GM18519 (cell line): ENCODE measurements around the gene PTTG1IP2.
A peak's percentile ranks its signal among the peaks of the same experiment; 100 is the strongest.

Experiments
- ATAC-seq: cut with Tn5 transposase; IDR thresholded peaks from one replicate; pipeline ENCODE4 v1.9.1; 2021; ENCODE audit warnings: mild to moderate bottlenecking, moderate library complexity; ENCODE audit not compliant: unreplicated experiment, low FRiP score

The PTTG1IP2 gene

GRCh38 chr7:90474284-90475210 lies 5.1 kb downstream of the PTTG1IP2 start:
- ATAC-seq, result no peak

- ATAC-seq, result no peak
Observed at GRCh38 chr7:90483251-90483650, 13.8 kb downstream of the PTTG1IP2 start.

GRCh38 chr7:90484706-90485105 lies 15.3 kb downstream of the PTTG1IP2 start:
- ATAC-seq, result no peak

- no peak for ATAC-seq
Observed at GRCh38 chr7:90485734-90486316, 16.4 kb downstream of the PTTG1IP2 start.

GRCh38 chr7:90487808-90488207 lies 18.4 kb downstream of the PTTG1IP2 start:
- no peak for ATAC-seq

GRCh38 chr7:90488220-90488619 lies 18.8 kb downstream of the PTTG1IP2 start:
- ATAC-seq, result no peak

- no peak for ATAC-seq
Observed at GRCh38 chr7:90492250-90492649, 22.8 kb downstream of the PTTG1IP2 start.

GRCh38 chr7:90495241-90495640 lies 25.8 kb downstream of the PTTG1IP2 start:
- no peak for ATAC-seq

- ATAC-seq, result no peak
Observed at GRCh38 chr7:90502539-90502938, 33.1 kb downstream of the PTTG1IP2 start.

GRCh38 chr7:90503367-90503766 lies 33.9 kb downstream of the PTTG1IP2 start:
- ATAC-seq, result no peak

- no peak for ATAC-seq
Observed at GRCh38 chr7:90507692-90508091, 38.3 kb downstream of the PTTG1IP2 start.

GRCh38 chr7:90511776-90512175 lies 42.3 kb downstream of the PTTG1IP2 start:
- no peak for ATAC-seq

- ATAC-seq, result no peak
Observed at GRCh38 chr7:90512821-90513254, 43.4 kb downstream of the PTTG1IP2 start.

- ATAC-seq, result no peak
Observed at GRCh38 chr7:90516257-90516656, 46.8 kb downstream of the PTTG1IP2 start.

- ATAC-seq, result no peak
Observed at GRCh38 chr7:90518630-90519029, 49.2 kb downstream of the PTTG1IP2 start.

GRCh38 chr7:90520484-90520883 lies 51.0 kb downstream of the PTTG1IP2 start:
- ATAC-seq, result no peak

- ATAC-seq, result no peak
Observed at GRCh38 chr7:90530263-90530662, 60.8 kb downstream of the PTTG1IP2 start.

- peak; percentile 45 for ATAC-seq
Observed at GRCh38 chr7:90532231-90532929, 62.9 kb downstream of the PTTG1IP2 start.

- ATAC-seq, result no peak
Observed at GRCh38 chr7:90536449-90536848, 67.0 kb downstream of the PTTG1IP2 start.

GRCh38 chr7:90538405-90538804 lies 69.0 kb downstream of the PTTG1IP2 start:
- ATAC-seq, result no peak

- no peak for ATAC-seq
Observed at GRCh38 chr7:90540406-90540805, 71.0 kb downstream of the PTTG1IP2 start.
